ENCODE results near the gene THBS2.

DNA sequence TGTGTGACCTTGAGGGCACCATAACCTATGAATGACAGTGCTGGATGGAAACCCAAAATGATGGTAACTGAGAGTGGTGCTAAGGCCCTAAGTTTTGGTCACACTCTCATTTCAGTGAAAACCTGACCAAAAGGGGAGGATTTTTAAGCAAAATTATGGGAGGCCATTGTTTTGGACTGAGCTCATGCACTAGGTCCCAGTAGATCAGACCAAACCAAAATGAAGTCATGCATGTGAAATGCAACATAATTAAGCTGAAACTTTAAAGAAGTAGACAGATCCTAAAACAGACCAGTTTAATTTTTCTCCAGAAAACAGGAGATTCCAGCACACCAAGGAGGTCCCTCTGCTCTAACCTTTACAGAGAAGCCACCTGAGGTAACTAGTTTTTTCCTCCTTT is 24.0 kb upstream of the THBS2 start:
- TF ChIP-seq, protein P1, sequence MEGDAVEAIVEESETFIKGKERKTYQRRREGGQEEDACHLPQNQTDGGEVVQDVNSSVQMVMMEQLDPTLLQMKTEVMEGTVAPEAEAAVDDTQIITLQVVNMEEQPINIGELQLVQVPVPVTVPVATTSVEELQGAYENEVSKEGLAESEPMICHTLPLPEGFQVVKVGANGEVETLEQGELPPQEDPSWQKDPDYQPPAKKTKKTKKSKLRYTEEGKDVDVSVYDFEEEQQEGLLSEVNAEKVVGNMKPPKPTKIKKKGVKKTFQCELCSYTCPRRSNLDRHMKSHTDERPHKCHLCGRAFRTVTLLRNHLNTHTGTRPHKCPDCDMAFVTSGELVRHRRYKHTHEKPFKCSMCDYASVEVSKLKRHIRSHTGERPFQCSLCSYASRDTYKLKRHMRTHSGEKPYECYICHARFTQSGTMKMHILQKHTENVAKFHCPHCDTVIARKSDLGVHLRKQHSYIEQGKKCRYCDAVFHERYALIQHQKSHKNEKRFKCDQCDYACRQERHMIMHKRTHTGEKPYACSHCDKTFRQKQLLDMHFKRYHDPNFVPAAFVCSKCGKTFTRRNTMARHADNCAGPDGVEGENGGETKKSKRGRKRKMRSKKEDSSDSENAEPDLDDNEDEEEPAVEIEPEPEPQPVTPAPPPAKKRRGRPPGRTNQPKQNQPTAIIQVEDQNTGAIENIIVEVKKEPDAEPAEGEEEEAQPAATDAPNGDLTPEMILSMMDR (conservative IDR thresholded peaks at IDR 0.05; ENCODE audit: low read length) = no peak
- no peak for TF ChIP-seq EZH2phosphoT487 (IDR thresholded peaks at IDR 0.05; ENCODE audit: borderline replicate concordance, low read depth, low read length)

All from OCI-LY7 (cell line).